Cardiac muscle cell (in vitro differentiated cells and primary cell): ENCODE data around the gene FOXK1. TPM values are rescaled to one million over a fixed set of nuclear protein-coding genes. Genes with fewer than 3 reads are reported as not detected.
A peak's percentile ranks its signal among the peaks of the same experiment; 100 is the strongest.

Experiments
- DNase-seq, 2 donors: peaks; one replicate each; pipeline versions ENCODE4 v3.0.0 to v3.0.0-alpha.2; 2010 to 2017; ENCODE audit warnings: low read depth in 1 of 2, low spot score in 1 of 2
- H3K27ac ChIP-seq: fragments of 200-600 bp; sonication (generic); 2 replicates; pipeline ENCODE4 v1.5.1; 2016
- H3K27me3 ChIP-seq: fragments of 200-600 bp; sonication (generic); 2 replicates; pipeline ENCODE4 v1.6.0; 2016; ENCODE audit warnings: control low read depth
- H3K36me3 ChIP-seq: fragments of 200-600 bp; sonication (generic); 2 replicates; pipeline ENCODE4 v1.5.1; 2016; ENCODE audit warnings: control low read depth
- H3K4me1 ChIP-seq: fragments of 200-600 bp; sonication (generic); 2 replicates; pipeline ENCODE4 v1.8.1; 2017; ENCODE audit warnings: low read depth, mild to moderate bottlenecking, mixed run types
- H3K4me3 ChIP-seq: fragments of 200-600 bp; sonication (generic); 2 replicates; pipeline ENCODE4 v1.5.1; 2016; ENCODE audit warnings: mild to moderate bottlenecking
- H3K9me3 ChIP-seq: fragments of 200-600 bp; sonication (generic); 2 replicates; pipeline ENCODE4 v1.5.1; 2017; ENCODE audit warnings: low read depth, mild to moderate bottlenecking, control low read depth
- polyA plus RNA-seq: library from polyadenylated mRNA; unstranded; fragments of >200 nt; fragmentation: Nextera tagmentation; extraction: Ambion mirVana; gene quantifications from 2 replicates; pipeline ENCODE4 v1.2.1, GENCODE V29; 2016
- total RNA-seq: library from RNA; depleted of rRNA; stranded (reverse); fragments of >200 nt; gene quantifications from 2 replicates; pipeline ENCODE4 v1.2.3, GENCODE V29; 2016
- TF ChIP-seq, protein P1 (sequence below): IDR thresholded peaks from 2 replicates; pipeline ENCODE4 v1.5.1; 2012; ENCODE audit warnings: low read depth, mild to moderate bottlenecking, low read length

The FOXK1 gene
- total and polyA plus RNA-seq, 2 experiments from 2014 or later, result 8.7 to 55.0 TPM

GRCh38 chr7:4722960-4723630 is 41.0 kb downstream of the FOXK1 start:
- DNase-seq, result peak in 1 of 2 donors; percentile 45
- H3K9me3 ChIP-seq, result no peaks in the 10 kb centered on the region
- H3K36me3 ChIP-seq, result no peaks in the 10 kb centered on the region
- no peak overlapping the region for H3K4me3 ChIP-seq
- peak overlapping the region; percentile 86 for H3K27ac ChIP-seq
- peaks cover 42% of the 10 kb centered on the region for H3K4me1 ChIP-seq
- no peaks in the 10 kb centered on the region for H3K27me3 ChIP-seq
- TF ChIP-seq, protein P1, sequence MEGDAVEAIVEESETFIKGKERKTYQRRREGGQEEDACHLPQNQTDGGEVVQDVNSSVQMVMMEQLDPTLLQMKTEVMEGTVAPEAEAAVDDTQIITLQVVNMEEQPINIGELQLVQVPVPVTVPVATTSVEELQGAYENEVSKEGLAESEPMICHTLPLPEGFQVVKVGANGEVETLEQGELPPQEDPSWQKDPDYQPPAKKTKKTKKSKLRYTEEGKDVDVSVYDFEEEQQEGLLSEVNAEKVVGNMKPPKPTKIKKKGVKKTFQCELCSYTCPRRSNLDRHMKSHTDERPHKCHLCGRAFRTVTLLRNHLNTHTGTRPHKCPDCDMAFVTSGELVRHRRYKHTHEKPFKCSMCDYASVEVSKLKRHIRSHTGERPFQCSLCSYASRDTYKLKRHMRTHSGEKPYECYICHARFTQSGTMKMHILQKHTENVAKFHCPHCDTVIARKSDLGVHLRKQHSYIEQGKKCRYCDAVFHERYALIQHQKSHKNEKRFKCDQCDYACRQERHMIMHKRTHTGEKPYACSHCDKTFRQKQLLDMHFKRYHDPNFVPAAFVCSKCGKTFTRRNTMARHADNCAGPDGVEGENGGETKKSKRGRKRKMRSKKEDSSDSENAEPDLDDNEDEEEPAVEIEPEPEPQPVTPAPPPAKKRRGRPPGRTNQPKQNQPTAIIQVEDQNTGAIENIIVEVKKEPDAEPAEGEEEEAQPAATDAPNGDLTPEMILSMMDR, result no peak

DNA sequence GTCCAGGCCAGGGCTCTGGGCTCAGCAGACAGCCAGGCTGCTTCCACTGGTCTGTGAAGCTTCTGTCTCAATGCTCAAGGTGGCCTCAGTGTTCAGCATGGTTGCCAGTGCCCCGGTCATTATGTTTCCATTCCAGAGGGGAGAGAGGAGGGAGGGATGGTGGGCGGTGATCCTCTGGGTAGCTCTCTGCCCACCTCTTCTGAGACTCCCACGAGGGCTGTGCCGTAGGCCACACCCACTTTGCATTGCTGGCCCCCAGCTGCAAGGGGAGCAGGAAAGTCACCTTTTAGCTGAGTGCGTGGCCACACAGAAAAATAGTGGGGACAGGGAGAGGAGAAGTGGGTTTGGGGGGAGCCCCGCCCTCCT is 42.5 kb downstream of the FOXK1 start:
- Histone ChIP-seq H3K9me3 (no peaks in the 10 kb centered on the region), H3K4me3 (no peak overlapping the region), H3K27me3 (no peaks in the 10 kb centered on the region), H3K27ac (peak overlapping the region; percentile 95), H3K36me3 (no peaks in the 10 kb centered on the region), H3K4me1 (peaks cover 42% of the 10 kb centered on the region)
- DNase-seq, result no peak
- TF ChIP-seq, protein P1, result no peak

- TF ChIP-seq, protein P1, result peak; percentile 1
- peak overlapping the region; percentile 95 for H3K27ac ChIP-seq
- H3K27me3 ChIP-seq, result no peaks in the 10 kb centered on the region
- H3K4me3 ChIP-seq, result no peak overlapping the region
- no peaks in the 10 kb centered on the region for H3K9me3 ChIP-seq
- H3K4me1 ChIP-seq, result peaks cover 42% of the 10 kb centered on the region
- no peaks in the 10 kb centered on the region for H3K36me3 ChIP-seq
- peak in 1 of 2 donors; percentile 92 for DNase-seq
Measured at GRCh38 chr7:4725014-4725849, 43.1 kb downstream of the FOXK1 start.

DNA sequence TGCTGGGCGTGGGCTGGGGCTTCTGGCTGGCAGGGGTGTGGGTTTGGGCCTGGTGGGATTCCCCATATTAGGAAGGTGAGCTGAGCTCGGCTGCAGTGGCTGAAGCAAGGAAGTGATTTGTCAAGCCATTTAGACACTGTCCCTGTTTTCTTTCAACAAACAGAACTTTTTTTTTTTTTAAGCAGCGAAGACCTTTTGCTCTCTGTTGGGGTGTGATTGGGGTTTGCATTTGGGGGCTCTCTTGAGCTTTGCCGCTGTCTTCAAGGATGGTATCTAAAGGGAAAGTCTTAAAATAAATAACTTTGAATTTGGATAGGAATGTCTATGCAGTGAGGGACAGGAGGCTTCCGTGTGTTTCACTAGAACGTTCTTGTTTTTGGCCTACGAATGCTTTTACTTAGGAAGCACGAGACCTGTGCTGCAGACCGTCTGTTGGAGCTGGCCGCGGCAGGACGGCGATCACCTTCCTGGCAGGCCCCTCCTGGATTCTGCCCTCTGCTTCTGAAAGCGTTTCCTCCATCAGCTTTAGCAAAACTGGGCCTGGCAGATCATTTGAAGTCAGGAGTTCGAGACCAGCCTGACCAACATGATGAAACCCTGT is 43.9 kb downstream of the FOXK1 start:
- TF ChIP-seq, protein P1, result no peak
- H3K27me3 ChIP-seq, result no peaks in the 10 kb centered on the region
- H3K4me3 ChIP-seq, result no peak overlapping the region
- no peaks in the 10 kb centered on the region for H3K36me3 ChIP-seq
- DNase-seq, result peak in 1 of 2 donors; percentile 62
- peak overlapping the region; percentile 95 for H3K27ac ChIP-seq
- peaks cover 45% of the 10 kb centered on the region for H3K4me1 ChIP-seq
- no peaks in the 10 kb centered on the region for H3K9me3 ChIP-seq

GRCh38 chr7:4726566-4726965 is 44.5 kb downstream of the FOXK1 start:
- H3K27ac ChIP-seq, result peak overlapping the region; percentile 95
- H3K4me1 ChIP-seq, result peaks cover 41% of the 10 kb centered on the region
- H3K36me3 ChIP-seq, result no peaks in the 10 kb centered on the region
- no peaks in the 10 kb centered on the region for H3K9me3 ChIP-seq
- TF ChIP-seq, protein P1, result no peak
- DNase-seq, result no peak
- H3K4me3 ChIP-seq, result no peak overlapping the region
- H3K27me3 ChIP-seq, result no peaks in the 10 kb centered on the region
